Activated CD8-positive, alpha-beta memory T cell treated with anti-CD3 and anti-CD28 coated beads, Interleukin-2, amount 50 U/mL, for 1 hour (primary cell): ENCODE data around the gene PDRG1.
"Not testable (repeated sequence)": the region's sequence is repeated elsewhere in the genome, so short reads cannot be mapped to it uniquely, and the experiment has no call there.

Experiments used
- DNase-seq: peaks from one replicate; pipeline ENCODE4 v3.0.0-alpha.2; 2020; ENCODE audit errors: extremely low read depth

Gene PDRG1

GRCh38 chr20:31926493-31926892, 25.4 kb downstream of the PDRG1 start:
- DNase-seq = no peak

GRCh38 chr20:31925631-31926030, 26.2 kb downstream of the PDRG1 start:
- no peak for DNase-seq

GRCh38 chr20:31924561-31924960, 27.3 kb downstream of the PDRG1 start:
- no peak for DNase-seq

GRCh38 chr20:31923388-31924331, 28.2 kb downstream of the PDRG1 start:
- DNase-seq = no peak

GRCh38 chr20:31922588-31922987, 29.3 kb downstream of the PDRG1 start:
- no peak for DNase-seq

GRCh38 chr20:31922181-31922580, 29.7 kb downstream of the PDRG1 start:
- no peak for DNase-seq

GRCh38 chr20:31921480-31921879, 30.4 kb downstream of the PDRG1 start:
- not testable (repeated sequence) for DNase-seq

- DNase-seq = no peak
Measured at GRCh38 chr20:31920275-31920855, 31.5 kb downstream of the PDRG1 start.

- no peak for DNase-seq
Measured at GRCh38 chr20:31919410-31920155, 32.3 kb downstream of the PDRG1 start.

GRCh38 chr20:31918466-31919105, 33.3 kb downstream of the PDRG1 start:
- DNase-seq = no peak

GRCh38 chr20:31917962-31918412, 33.9 kb downstream of the PDRG1 start:
- not testable (repeated sequence) for DNase-seq

- no peak for DNase-seq
Measured at GRCh38 chr20:31916708-31917107, 35.1 kb downstream of the PDRG1 start.

GRCh38 chr20:31915491-31916280, 36.2 kb downstream of the PDRG1 start:
- no peak for DNase-seq

- no peak for DNase-seq
Measured at GRCh38 chr20:31914170-31914569, 37.7 kb downstream of the PDRG1 start.

GRCh38 chr20:31913431-31914157, 38.3 kb downstream of the PDRG1 start:
- no peak for DNase-seq

- DNase-seq = no peak
Measured at GRCh38 chr20:31910071-31910803, 41.6 kb downstream of the PDRG1 start.

GRCh38 chr20:31909253-31910070, 42.4 kb downstream of the PDRG1 start:
- no peak for DNase-seq

- DNase-seq = no peak
Measured at GRCh38 chr20:31908424-31908823, 43.4 kb downstream of the PDRG1 start.

GRCh38 chr20:31908016-31908415, 43.8 kb downstream of the PDRG1 start:
- DNase-seq = no peak
